Measurements from ENCODE around the gene DCDC2C. TPM values are rescaled to one million over a fixed set of nuclear protein-coding genes. Genes with fewer than 3 reads are reported as not detected.

The DCDC2C gene, protein sequence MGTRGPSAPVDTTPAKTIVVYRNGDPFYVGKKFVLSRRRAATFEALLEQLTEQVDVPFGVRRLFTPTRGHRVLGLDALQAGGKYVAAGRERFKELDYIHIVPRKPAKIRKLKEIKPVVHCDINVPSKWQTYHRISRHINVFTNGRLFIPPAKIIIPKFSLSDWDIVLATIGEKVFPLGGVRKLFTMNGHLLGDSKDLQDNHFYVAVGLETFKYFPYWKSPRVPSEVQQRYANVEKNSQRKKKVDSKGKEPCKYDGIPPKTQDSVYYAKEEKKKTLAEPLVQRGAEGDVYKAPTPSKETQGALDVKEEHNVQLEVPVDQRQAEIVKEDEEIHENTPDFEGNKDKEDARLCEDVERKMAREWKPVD
- not detected for total RNA-seq
- long read RNA-seq: 0 reads

GRCh38 chr2:3703236-3703756 is at the start of gene DCDC2C:
DCDC2C (plus strand) TSS chr2:3703575; CDS start chr2:3703752, 177 bp downstream.
- H3K27me3 ChIP-seq (ENCODE audit: low read depth): peaks cover 34% of the 10 kb centered on the region
- intact Hi-C loops (cut with DNase I): no loop called here
- H3K36me3 ChIP-seq: no peaks in the 10 kb centered on the region
- no peak for TF ChIP-seq CTCF (IDR thresholded peaks at IDR 0.05)
- H3K4me1 ChIP-seq: no peaks in the 10 kb centered on the region
- ATAC-seq (peak; percentile 29), DNase-seq (no peak)
- no peak within 1 kb of the TSS for H3K4me3 ChIP-seq
- H3K27ac ChIP-seq: no peak within 1 kb of the TSS
- H3K9me3 ChIP-seq: no peaks in the 10 kb centered on the region

DNA sequence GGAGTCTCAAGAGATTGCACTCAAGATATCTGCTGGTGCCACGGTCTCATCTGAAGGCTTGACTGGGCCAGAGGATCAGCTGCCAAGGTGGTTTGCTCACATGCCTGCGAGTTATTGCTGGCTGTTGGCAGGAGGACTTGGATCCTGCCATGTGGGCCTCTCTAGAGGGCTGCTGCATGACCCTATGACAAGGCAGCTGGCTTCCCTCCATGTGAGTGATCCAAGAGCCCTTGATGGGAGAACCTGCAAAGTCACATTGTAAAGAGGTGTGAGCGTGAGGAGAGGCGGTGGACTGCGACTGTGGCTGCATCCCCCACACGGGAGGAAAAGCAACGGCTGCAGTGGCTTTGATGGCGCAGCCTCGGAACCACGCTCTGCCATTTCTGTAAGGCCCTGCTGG is 49.4 kb upstream of the DCDC2C start:
- ATAC-seq (no peak), DNase-seq (no peak)
- Histone ChIP-seq H3K4me3 (no peak overlapping the region), H3K4me1 (peaks cover 16% of the 10 kb centered on the region), H3K27ac (no peak overlapping the region), H3K36me3 (no peaks in the 10 kb centered on the region), H3K9me3 (no peaks in the 10 kb centered on the region), H3K27me3 (ENCODE audit: low read depth) (peaks cover 4% of the 10 kb centered on the region)
- intact Hi-C loops (cut with DNase I): no loop called here
- TF ChIP-seq CTCF (IDR thresholded peaks at IDR 0.05): no peak

DNA sequence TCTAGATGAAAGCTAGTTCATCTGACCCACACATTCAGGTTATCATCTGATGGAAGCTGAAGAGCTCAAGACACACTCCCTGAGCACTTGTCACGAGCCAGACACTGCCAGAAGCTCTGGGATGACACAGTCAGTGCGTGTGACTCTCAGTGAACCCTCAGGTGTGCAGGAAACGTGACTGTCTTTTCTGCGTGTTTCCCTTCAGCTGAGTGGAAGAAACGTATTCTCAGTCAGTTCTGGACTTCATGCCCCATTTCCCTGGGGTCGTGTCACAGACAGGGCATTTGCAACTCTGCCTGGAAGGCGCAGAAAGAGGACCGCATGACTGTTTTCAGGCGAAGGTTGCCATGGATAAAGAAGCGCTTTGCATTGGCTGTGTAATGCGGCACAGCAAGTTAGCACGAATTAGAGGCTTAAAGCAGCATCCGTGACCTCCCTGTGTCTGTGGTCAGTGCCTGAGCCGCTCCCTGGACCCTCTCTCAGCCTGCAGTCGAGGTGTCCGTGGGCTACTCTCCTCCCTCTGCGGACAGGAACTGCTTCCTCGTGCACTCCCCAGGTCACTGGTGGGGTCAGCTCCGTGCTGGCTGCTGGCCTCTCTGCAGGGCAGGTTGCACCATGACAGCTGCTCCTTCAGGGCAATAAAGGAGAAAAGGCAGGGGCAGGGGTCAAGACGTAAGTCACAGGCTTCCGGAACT is 48.7 kb upstream of the DCDC2C start:
- H3K4me1 ChIP-seq: peaks cover 16% of the 10 kb centered on the region

GRCh38 chr2:3655871-3656761 is 47.3 kb upstream of the DCDC2C start:
- H3K4me1 ChIP-seq: peaks cover 10% of the 10 kb centered on the region
- no peaks in the 10 kb centered on the region for H3K36me3 ChIP-seq
- H3K27ac ChIP-seq: no peak overlapping the region
- DNase-seq (no peak), ATAC-seq (no peak)
- no peak overlapping the region for H3K4me3 ChIP-seq
- H3K27me3 ChIP-seq (ENCODE audit: low read depth): peaks cover 4% of the 10 kb centered on the region
- H3K9me3 ChIP-seq: no peaks in the 10 kb centered on the region
- intact Hi-C loops (cut with DNase I): no loop called here
- no peak for TF ChIP-seq CTCF (IDR thresholded peaks at IDR 0.05)

More for the DNA sequence above, 48.7 kb upstream of the DCDC2C start:
- no peaks in the 10 kb centered on the region for H3K36me3 ChIP-seq
- no peak overlapping the region for H3K4me3 ChIP-seq
- peaks cover 4% of the 10 kb centered on the region for H3K27me3 ChIP-seq (ENCODE audit: low read depth)
- intact Hi-C loops (cut with DNase I): no loop called here
- no peak overlapping the region for H3K27ac ChIP-seq
- DNase-seq (no peak), ATAC-seq (no peak)
- TF ChIP-seq CTCF (IDR thresholded peaks at IDR 0.05): no peak
- H3K9me3 ChIP-seq: no peaks in the 10 kb centered on the region

Data from lower lobe of right lung (tissue), 2 donors.